MCF 10A (cell line): ENCODE measurements around the gene ZFAND3. TPM values are rescaled to one million over a fixed set of nuclear protein-coding genes. Genes with fewer than 3 reads are reported as not detected.

Experiments used
- BruUV-seq: library from RNA; stranded (reverse); fragments of 400-500 nt; replicated peaks from 2 replicates; lab custom pipeline; 2021; lab: Mats Ljungman, UMichigan
- CTCF ChIA-PET: fragments of 300-600 bp; sonication (Branson Sonifier 250); formaldehyde crosslinking; extraction: SDS; loops from one replicate; lab custom pipeline; 2021; ENCODE audit warnings: antibody characterized with exemption, inconsistent platforms; lab: Yijun Ruan, JAX
- POLR2A ChIA-PET: fragments of 300-600, 350-650 bp; sonication (Branson Sonifier 250); formaldehyde crosslinking; extraction: SDS; loops from one replicate; lab custom pipeline; 2020; ENCODE audit warnings: antibody characterized with exemption, inconsistent platforms; lab: Yijun Ruan, JAX
- DNase-seq: peaks from one replicate; pipeline ENCODE4 v3.0.0-alpha.2; 2018; ENCODE audit not compliant: unreplicated experiment
- H3K27ac Mint-ChIP-seq: one replicate; pipeline ENCODE4 v1.8.0; 2022; ENCODE audit warnings: mild to moderate bottlenecking, low read depth, mixed read lengths; ENCODE audit not compliant: unreplicated experiment
- H3K27me3 Mint-ChIP-seq: one replicate; pipeline ENCODE4 v1.8.0; 2022; ENCODE audit warnings: mixed read lengths; ENCODE audit not compliant: insufficient read depth, unreplicated experiment
- H3K36me3 Mint-ChIP-seq: one replicate; pipeline ENCODE4 v1.8.0; 2022; ENCODE audit warnings: mild to moderate bottlenecking, moderate library complexity, mixed read lengths; ENCODE audit not compliant: insufficient read depth, unreplicated experiment
- H3K4me1 Mint-ChIP-seq: one replicate; pipeline ENCODE4 v1.8.0; 2022; ENCODE audit warnings: mixed read lengths; ENCODE audit not compliant: insufficient read depth, unreplicated experiment
- H3K4me3 Mint-ChIP-seq: one replicate; pipeline ENCODE4 v1.8.0; 2022; ENCODE audit warnings: mild to moderate bottlenecking, moderate library complexity, mixed read lengths; ENCODE audit not compliant: unreplicated experiment
- H3K9me3 Mint-ChIP-seq: one replicate; pipeline ENCODE4 v1.8.0; 2022; ENCODE audit warnings: mixed read lengths; ENCODE audit not compliant: unreplicated experiment
- intact Hi-C: fragments of 100-400 bp; cut with micrococcal nuclease; formaldehyde crosslinking; loops from 2 replicates; pipeline ENCODE4 v1.14.1; 2022
- total RNA-seq: library from RNA; stranded (reverse); gene quantifications from 2 replicates; pipeline ENCODE4 v1.2.3, GENCODE V29; 2022
- TF ChIP-seq, protein P1 (sequence below): fragments of 200-600 bp; IDR thresholded peaks from one replicate; pipeline ENCODE4 v1.8.0; 2022; ENCODE audit warnings: antibody characterized with exemption, mild to moderate bottlenecking; ENCODE audit not compliant: unreplicated experiment

ZFAND3 gene
- total RNA-seq, 1 experiment from 2014 or later = 100 TPM

DNA sequence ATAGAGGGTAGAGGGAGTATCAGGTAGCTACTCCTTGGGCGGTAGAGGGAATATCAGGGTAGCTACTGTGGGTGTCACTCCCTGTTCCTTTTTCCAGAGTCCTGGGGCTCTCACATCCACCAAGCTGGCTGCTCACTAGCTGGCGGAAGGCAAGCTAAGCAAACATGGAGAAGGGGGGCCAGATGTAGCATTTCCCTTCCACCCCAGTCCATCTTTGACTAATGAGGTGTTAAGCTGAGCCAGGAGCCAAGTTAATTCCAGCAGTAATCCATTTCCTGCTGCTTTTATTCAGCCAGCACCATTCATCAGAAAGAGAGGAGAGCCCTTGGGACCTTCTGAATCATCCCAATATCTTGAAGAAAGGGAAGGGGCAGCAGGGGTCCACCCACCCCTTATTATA, 330.0 kb downstream of the ZFAND3 start:
- Mint-ChIP-seq H3K27me3 (no peaks in the 10 kb centered on the region), H3K9me3 (no peaks in the 10 kb centered on the region), H3K36me3 (peaks cover 40% of the 10 kb centered on the region), H3K4me3 (no peak overlapping the region), H3K27ac (no peak overlapping the region), H3K4me1 (peaks cover 13% of the 10 kb centered on the region)
- TF ChIP-seq, protein P1, sequence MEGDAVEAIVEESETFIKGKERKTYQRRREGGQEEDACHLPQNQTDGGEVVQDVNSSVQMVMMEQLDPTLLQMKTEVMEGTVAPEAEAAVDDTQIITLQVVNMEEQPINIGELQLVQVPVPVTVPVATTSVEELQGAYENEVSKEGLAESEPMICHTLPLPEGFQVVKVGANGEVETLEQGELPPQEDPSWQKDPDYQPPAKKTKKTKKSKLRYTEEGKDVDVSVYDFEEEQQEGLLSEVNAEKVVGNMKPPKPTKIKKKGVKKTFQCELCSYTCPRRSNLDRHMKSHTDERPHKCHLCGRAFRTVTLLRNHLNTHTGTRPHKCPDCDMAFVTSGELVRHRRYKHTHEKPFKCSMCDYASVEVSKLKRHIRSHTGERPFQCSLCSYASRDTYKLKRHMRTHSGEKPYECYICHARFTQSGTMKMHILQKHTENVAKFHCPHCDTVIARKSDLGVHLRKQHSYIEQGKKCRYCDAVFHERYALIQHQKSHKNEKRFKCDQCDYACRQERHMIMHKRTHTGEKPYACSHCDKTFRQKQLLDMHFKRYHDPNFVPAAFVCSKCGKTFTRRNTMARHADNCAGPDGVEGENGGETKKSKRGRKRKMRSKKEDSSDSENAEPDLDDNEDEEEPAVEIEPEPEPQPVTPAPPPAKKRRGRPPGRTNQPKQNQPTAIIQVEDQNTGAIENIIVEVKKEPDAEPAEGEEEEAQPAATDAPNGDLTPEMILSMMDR = no peak
- POLR2A ChIA-PET = no interaction called here
- intact Hi-C loops = no loop called here
- DNase-seq = no peak
- CTCF ChIA-PET = no interaction called here
- no TSS peak for BruUV-seq

DNA sequence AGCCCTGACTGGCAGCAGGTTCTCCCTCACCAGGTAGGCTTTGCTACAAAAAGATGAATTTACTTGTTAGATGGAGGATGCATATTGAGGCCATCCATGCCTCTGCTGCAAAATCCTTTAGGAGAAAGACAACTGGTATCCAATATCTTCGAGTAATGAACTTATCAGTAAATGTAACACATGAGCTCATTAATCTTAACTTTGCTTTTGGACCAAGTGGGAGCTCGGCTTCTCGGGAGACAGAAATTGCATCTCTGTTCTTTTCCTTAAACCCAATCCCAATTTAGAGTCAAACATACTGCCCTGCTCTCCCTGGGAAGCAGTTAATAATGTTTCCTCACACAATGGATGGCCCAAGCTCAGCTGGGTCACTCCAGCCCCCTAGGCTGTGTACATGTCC, 330.5 kb downstream of the ZFAND3 start:
- Mint-ChIP-seq H3K36me3 (peaks cover 45% of the 10 kb centered on the region), H3K27me3 (no peaks in the 10 kb centered on the region), H3K9me3 (no peaks in the 10 kb centered on the region), H3K4me3 (no peak overlapping the region), H3K27ac (no peak overlapping the region), H3K4me1 (peaks cover 14% of the 10 kb centered on the region)
- no peak for DNase-seq
- CTCF ChIA-PET = no interaction called here
- no TSS peak for BruUV-seq
- intact Hi-C loops = no loop called here
- POLR2A ChIA-PET = interaction anchor here (0.8 kb wide), 1 partner anchor 9 kb away, joined by 3 read pairs; no protein-coding TSS in a partner anchor
- TF ChIP-seq, protein P1 = no peak

DNA sequence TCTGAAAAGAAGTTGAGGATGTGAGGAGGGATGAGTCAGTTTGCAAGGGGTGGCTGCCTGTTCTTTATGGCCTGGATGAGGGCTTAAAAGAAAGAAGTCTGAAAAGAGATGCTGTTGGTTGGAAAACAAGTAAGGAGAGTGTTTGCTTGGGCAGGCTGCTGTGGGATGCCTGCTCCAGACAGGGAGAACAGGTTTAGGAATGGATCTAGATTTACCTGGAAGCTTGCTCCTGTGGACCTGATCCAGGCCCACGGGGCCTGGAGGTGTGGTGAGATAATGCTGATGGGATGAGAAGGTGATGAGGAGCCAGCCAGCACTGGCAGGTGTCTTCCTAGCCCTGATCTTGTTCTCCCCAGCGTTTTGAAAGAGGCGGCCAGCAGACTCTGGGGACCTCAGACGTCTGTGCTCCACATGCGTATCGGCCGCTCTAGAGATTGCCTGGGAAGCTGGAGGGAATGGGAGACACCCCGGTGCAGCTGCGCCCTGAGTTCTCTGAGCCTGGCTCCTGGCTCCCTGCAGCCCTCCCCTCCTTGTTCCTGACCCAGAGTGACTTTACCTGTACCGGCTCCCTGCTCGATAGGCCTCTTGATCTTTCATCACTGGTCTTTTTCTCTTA, 331.3 kb downstream of the ZFAND3 start:
- TF ChIP-seq, protein P1 = no peak
- BruUV-seq = no TSS peak
- Mint-ChIP-seq H3K4me3 (no peak overlapping the region), H3K27ac (peak overlapping the region; percentile 29), H3K9me3 (no peaks in the 10 kb centered on the region), H3K4me1 (peaks cover 14% of the 10 kb centered on the region), H3K27me3 (no peaks in the 10 kb centered on the region), H3K36me3 (peaks cover 44% of the 10 kb centered on the region)
- intact Hi-C loops = no loop called here
- ChIA-PET CTCF (no interaction called here), POLR2A (interaction anchor here (0.8 kb wide), 1 partner anchor 10 kb away, joined by 3 read pairs; no protein-coding TSS in a partner anchor)
- DNase-seq = no peak

DNA sequence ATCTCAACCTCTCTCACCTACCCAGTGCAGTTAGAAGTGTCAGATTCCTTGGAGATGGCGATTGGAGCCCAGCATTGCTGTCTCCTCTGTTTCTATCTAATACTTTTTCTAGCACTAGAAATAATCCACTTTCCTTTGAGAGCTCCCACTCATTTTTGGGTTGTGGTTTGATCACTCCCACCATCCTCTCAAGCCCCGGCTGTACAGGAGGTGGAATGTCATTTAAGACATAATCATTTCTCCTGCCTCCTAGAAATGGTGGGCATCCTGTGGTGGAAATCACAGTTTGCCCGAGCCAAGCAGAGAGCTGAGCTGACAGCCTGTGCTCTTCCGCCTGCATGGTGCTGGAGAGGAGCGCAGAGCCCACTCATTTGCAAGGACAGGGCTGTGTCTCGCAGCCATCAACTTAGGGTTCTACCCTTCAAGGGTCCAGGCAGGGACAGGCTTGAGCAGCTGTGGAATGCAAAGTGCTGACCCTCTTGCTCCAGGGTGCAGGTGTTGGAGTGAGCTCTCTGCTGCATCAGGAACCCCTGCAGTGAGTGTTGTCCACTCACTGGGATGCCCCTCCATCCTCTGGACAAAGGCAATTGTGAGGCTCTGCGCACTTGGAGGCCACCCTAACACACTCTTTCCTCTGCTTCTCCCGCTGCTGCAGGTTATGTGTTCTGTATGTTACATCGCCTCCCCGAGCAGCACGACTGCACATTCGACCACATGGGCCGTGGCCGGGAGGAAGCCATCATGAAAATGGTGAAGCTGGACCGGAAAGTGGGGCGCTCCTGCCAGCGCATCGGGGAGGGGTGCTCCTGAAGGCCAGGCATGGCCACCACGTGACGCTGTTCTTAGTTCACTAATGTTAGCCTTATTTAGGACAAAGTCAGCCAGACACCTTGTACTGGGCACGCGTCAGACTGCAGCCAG, 332.3 kb downstream of the ZFAND3 start:
- ChIA-PET POLR2A (no interaction called here), CTCF (no interaction called here)
- intact Hi-C loops = no loop called here
- H3K27me3 Mint-ChIP-seq = no peaks in the 10 kb centered on the region
- H3K4me1 Mint-ChIP-seq = peaks cover 9% of the 10 kb centered on the region
- no peak overlapping the region for H3K4me3 Mint-ChIP-seq
- DNase-seq = no peak
- peaks cover 49% of the 10 kb centered on the region for H3K36me3 Mint-ChIP-seq
- no peaks in the 10 kb centered on the region for H3K9me3 Mint-ChIP-seq
- TF ChIP-seq, protein P1 = no peak
- no peak overlapping the region for H3K27ac Mint-ChIP-seq
- BruUV-seq = no TSS peak
